Nephron (organoid): Measurements from ENCODE around the gene KRT1.

ENCODE experiments used
- H3K27ac Mint-ChIP-seq, 3 experiments: 2 replicates each; pipeline ENCODE4 v1.8.0; 2020; ENCODE audit warnings: mixed read lengths in 3 of 3, mild to moderate bottlenecking in 2 of 3, moderate library complexity in 1 of 3
- H3K27me3 Mint-ChIP-seq: 2 replicates; pipeline ENCODE4 v1.8.0; 2021; ENCODE audit warnings: low read depth, mild to moderate bottlenecking, moderate library complexity, mixed read lengths
- H3K36me3 Mint-ChIP-seq: 2 replicates; pipeline ENCODE4 v1.8.0; 2020; ENCODE audit warnings: low read depth, mixed read lengths
- H3K4me1 Mint-ChIP-seq: 2 replicates; pipeline ENCODE4 v1.8.0; 2020; ENCODE audit warnings: mixed read lengths
- H3K4me3 Mint-ChIP-seq, 3 experiments: 2 replicates each; pipeline ENCODE4 v1.8.0; 2020; ENCODE audit warnings: mild to moderate bottlenecking in 3 of 3, mixed read lengths in 3 of 3, moderate library complexity in 2 of 3
- H3K9me3 Mint-ChIP-seq: 2 replicates; pipeline ENCODE4 v1.8.0; 2020; ENCODE audit warnings: mixed read lengths
- TF ChIP-seq, protein P1 (sequence below), 3 experiments: fragments of 200-600 bp; sonication (generic); IDR thresholded peaks; one replicate each; pipeline ENCODE4 v1.5.0; 2021; ENCODE audit warnings: antibody characterized with exemption in 3 of 3; ENCODE audit not compliant: unreplicated experiment in 3 of 3

KRT1 gene

DNA sequence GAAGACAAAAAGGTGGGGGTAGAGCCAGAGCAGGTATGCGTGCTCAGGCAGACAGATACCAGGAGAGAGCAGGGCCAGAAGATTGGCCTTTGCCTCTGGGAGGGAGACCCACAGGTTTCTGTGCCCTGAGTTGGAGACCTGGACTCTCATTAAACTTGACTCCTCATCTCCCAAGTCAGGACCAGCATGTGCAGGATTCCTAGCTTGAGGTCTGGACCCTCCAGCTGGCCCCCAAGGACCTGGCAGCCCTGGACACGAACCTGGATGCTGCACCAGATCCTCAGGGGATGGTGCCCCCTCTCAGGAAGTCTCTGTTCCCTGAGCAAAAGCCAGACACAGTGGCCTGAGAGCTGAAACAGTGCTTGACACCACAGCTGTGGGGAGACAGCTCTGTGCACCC lies 51.4 kb downstream of the KRT1 start:
- Mint-ChIP-seq H3K27ac (no peak overlapping the region), H3K9me3 (no peaks in the 10 kb centered on the region), H3K4me1 (no peaks in the 10 kb centered on the region), H3K36me3 (no peaks in the 10 kb centered on the region), H3K27me3 (peaks cover 18% of the 10 kb centered on the region), H3K4me3 (no peak overlapping the region)
- TF ChIP-seq, protein P1, sequence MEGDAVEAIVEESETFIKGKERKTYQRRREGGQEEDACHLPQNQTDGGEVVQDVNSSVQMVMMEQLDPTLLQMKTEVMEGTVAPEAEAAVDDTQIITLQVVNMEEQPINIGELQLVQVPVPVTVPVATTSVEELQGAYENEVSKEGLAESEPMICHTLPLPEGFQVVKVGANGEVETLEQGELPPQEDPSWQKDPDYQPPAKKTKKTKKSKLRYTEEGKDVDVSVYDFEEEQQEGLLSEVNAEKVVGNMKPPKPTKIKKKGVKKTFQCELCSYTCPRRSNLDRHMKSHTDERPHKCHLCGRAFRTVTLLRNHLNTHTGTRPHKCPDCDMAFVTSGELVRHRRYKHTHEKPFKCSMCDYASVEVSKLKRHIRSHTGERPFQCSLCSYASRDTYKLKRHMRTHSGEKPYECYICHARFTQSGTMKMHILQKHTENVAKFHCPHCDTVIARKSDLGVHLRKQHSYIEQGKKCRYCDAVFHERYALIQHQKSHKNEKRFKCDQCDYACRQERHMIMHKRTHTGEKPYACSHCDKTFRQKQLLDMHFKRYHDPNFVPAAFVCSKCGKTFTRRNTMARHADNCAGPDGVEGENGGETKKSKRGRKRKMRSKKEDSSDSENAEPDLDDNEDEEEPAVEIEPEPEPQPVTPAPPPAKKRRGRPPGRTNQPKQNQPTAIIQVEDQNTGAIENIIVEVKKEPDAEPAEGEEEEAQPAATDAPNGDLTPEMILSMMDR (IDR thresholded peaks at IDR 0.05; ENCODE audit: unreplicated experiment in 3 of 3), result no peak

DNA sequence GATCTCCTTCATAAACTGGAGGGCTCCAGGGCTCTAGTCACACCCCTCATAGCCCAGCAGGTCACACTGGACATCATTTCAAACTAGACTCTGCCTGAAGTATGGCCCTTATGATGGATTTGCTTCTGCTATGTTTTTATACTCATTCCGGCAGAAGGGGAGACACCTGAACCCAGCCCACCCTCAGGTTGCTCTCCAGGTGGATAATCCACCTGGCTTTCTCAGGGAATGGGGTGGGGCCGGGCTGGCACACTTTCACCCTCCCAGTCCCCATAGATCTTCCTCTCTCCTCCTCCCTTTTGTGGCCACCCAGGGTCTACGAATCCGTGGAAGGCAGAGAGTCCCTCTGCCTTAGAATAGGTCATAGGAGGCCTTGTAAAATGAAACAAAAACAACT lies 52.1 kb downstream of the KRT1 start:
- H3K9me3 Mint-ChIP-seq, result no peaks in the 10 kb centered on the region
- peaks cover 18% of the 10 kb centered on the region for H3K27me3 Mint-ChIP-seq
- H3K4me1 Mint-ChIP-seq, result no peaks in the 10 kb centered on the region
- no peak overlapping the region for H3K27ac Mint-ChIP-seq
- no peaks in the 10 kb centered on the region for H3K36me3 Mint-ChIP-seq
- no peak overlapping the region for H3K4me3 Mint-ChIP-seq
- TF ChIP-seq, protein P1 (IDR thresholded peaks at IDR 0.05; ENCODE audit: unreplicated experiment in 3 of 3), result no peak

DNA sequence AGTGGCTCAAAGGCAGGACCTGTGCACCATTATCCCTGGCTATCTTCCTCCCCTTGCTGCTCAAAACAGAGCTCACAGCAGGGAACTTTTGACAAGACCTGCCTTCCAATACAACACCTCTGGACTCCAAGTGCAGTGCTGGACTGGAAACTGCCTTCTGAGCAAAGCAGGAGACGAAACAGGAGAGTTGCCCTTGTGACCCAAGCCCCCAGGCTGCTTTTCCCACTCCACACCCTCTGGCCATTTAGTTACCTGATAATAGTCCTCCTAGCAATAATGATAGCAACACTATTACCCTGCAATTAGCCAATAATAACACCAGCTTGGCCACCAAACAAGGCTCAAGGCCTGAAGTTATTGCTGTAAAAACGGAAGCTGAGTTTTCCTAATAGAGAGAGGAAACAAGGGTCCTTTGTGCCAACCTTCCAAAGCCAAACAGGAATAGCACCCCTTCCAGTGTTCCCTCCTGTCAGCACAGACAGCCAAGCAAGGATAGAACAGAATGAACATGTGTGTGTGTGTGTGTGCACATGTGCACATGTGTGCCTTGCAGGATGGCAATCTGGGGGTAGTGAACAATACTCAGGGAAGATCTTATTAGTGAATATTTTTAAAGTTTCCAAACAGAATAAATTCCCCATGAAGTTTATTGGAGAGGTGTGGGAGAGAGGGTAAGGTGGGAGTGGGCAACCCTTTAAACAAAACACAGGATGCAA lies 52.7 kb downstream of the KRT1 start:
- Mint-ChIP-seq H3K27me3 (peaks cover 18% of the 10 kb centered on the region), H3K4me3 (no peak overlapping the region), H3K27ac (no peak overlapping the region), H3K9me3 (no peaks in the 10 kb centered on the region), H3K36me3 (no peaks in the 10 kb centered on the region), H3K4me1 (no peaks in the 10 kb centered on the region)
- TF ChIP-seq, protein P1 (IDR thresholded peaks at IDR 0.05; ENCODE audit: unreplicated experiment in 3 of 3), result no peak
